Endodermal cell (in vitro differentiated cells): ENCODE measurements around the gene TBC1D8. TPM values are rescaled to one million over a fixed set of nuclear protein-coding genes. Genes with fewer than 3 reads are reported as not detected.

Experiments
- DNase-seq: peaks from one replicate; pipeline ENCODE4 v3.0.0-alpha.2; 2017
- H3K27ac ChIP-seq: 2 replicates; pipeline ENCODE4 v1.5.1; 2013; ENCODE audit warnings: mild to moderate bottlenecking, low read depth, low read length, moderate library complexity
- H3K27me3 ChIP-seq: 2 replicates; pipeline ENCODE4 v1.6.1; 2013; ENCODE audit warnings: mild to moderate bottlenecking, low read length, moderate library complexity; ENCODE audit not compliant: insufficient read depth, control insufficient read depth, poor library complexity, severe bottlenecking
- H3K36me3 ChIP-seq: 2 replicates; pipeline ENCODE4 v1.7.0; 2013; ENCODE audit warnings: mild to moderate bottlenecking, low read length, moderate library complexity; ENCODE audit not compliant: control insufficient read depth, insufficient read depth
- H3K4me1 ChIP-seq: one replicate; pipeline ENCODE4 v1.7.0; 2013; ENCODE audit warnings: low read length; ENCODE audit not compliant: control insufficient read depth, insufficient read depth
- H3K4me3 ChIP-seq: 2 replicates; pipeline ENCODE4 v1.5.1; 2013; ENCODE audit warnings: mild to moderate bottlenecking, low read length, moderate library complexity
- H3K9ac ChIP-seq: 2 replicates; pipeline ENCODE4 v1.6.1; 2013; ENCODE audit warnings: mild to moderate bottlenecking, low read length, moderate library complexity; ENCODE audit not compliant: poor library complexity, severe bottlenecking; ENCODE audit errors: extremely low read depth
- H3K9me3 ChIP-seq: 2 replicates; pipeline ENCODE4 v1.6.1; 2013; ENCODE audit warnings: mild to moderate bottlenecking, low read length, moderate library complexity; ENCODE audit not compliant: control insufficient read depth
- H3K27ac Mint-ChIP-seq: 2 replicates; pipeline ENCODE4 v1.8.0; 2020; ENCODE audit warnings: mixed read lengths
- H3K27me3 Mint-ChIP-seq: 2 replicates; pipeline ENCODE4 v1.8.0; 2021; ENCODE audit warnings: mild to moderate bottlenecking, mixed read lengths; ENCODE audit not compliant: insufficient read depth
- H3K36me3 Mint-ChIP-seq: 2 replicates; pipeline ENCODE4 v1.8.0; 2020; ENCODE audit warnings: low read depth, mixed read lengths
- H3K4me1 Mint-ChIP-seq: 2 replicates; pipeline ENCODE4 v1.8.0; 2020; ENCODE audit warnings: mixed read lengths
- H3K4me3 Mint-ChIP-seq: 2 replicates; pipeline ENCODE4 v1.8.0; 2020; ENCODE audit warnings: mild to moderate bottlenecking, moderate library complexity, mixed read lengths
- H3K9me3 Mint-ChIP-seq: 2 replicates; pipeline ENCODE4 v1.8.0; 2020; ENCODE audit warnings: mild to moderate bottlenecking, mixed read lengths
- WGBS, 2 experiments: methylation state at CpG; one replicate each; pipeline versions ENCODE4 v1.1.5 to v1.1.7; 2013; ENCODE audit warnings: missing lambda C conversion rate in 2 of 2, mixed read lengths in 1 of 2; ENCODE audit not compliant: insufficient coverage in 1 of 2, insufficient read length in 1 of 2; 5-methylcytosine and 5-hydroxymethylcytosine counted together
- total RNA-seq, 2 donors: library from RNA; stranded (reverse); fragmentation: NEBNext Ultra II Directional in 1 of 2; extraction: Animal tissue kit (Norgen Biotek cat#: 25700) in 1 of 2; gene quantifications; 2 replicates in 1 of 2; 3 replicates in 1 of 2; pipeline ENCODE4 v1.2.1, GENCODE V29; 2021
- TF ChIP-seq, protein P1 (sequence below): fragments of 200-600 bp; sonication (generic); conservative IDR thresholded peaks from 2 replicates; pipeline ENCODE4 v1.5.0; 2021; ENCODE audit warnings: antibody characterized with exemption, mild to moderate bottlenecking

TBC1D8 gene
- total RNA-seq, 2 donors from 2014 or later = 14.4 to 14.5 TPM

DNA sequence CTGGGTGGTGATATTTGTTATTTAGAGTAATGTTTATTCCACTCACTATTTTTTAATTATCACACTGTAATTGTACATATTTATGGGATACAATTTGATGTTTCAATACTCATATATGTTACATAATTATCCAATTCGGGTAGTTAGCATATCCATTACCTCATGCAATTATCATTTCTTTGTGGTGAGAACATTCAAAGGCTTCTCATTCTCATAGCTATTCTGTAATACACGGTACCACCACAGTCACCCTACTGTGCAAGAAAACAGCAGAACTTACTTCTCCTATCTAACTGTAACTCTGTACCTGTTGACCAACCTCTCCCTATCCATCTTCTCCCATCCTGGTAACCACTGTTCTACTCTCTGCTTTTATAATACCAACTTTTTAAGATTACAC, 4.6 kb downstream of the TBC1D8 start:
- TF ChIP-seq, protein P1, sequence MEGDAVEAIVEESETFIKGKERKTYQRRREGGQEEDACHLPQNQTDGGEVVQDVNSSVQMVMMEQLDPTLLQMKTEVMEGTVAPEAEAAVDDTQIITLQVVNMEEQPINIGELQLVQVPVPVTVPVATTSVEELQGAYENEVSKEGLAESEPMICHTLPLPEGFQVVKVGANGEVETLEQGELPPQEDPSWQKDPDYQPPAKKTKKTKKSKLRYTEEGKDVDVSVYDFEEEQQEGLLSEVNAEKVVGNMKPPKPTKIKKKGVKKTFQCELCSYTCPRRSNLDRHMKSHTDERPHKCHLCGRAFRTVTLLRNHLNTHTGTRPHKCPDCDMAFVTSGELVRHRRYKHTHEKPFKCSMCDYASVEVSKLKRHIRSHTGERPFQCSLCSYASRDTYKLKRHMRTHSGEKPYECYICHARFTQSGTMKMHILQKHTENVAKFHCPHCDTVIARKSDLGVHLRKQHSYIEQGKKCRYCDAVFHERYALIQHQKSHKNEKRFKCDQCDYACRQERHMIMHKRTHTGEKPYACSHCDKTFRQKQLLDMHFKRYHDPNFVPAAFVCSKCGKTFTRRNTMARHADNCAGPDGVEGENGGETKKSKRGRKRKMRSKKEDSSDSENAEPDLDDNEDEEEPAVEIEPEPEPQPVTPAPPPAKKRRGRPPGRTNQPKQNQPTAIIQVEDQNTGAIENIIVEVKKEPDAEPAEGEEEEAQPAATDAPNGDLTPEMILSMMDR = no peak

DNA sequence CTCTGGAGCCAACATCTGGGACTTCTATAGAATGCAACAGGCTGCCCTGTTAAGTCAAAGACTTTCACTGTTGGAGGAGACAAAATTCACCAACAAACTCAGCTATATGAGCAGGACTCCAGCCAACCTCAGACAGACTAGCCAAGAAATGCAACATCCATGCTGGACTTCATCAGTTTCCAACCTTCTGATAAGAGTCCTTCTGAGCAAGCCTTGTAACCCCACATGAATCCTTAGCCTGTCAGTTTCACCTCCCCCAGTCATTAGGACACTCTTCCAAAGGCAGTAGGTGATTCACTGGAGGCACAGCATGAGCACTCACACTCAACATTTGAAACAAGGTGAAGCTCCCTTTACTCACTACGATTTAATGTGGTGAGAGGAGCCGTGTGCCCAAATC, 5.8 kb downstream of the TBC1D8 start:
- H3K36me3 ChIP-seq = no peaks in the 10 kb centered on the region
- Mint-ChIP-seq H3K36me3 (peaks cover 4% of the 10 kb centered on the region), H3K9me3 (peaks cover 9% of the 10 kb centered on the region), H3K27ac (no peak overlapping the region), H3K4me3 (no peak overlapping the region), H3K27me3 (peaks cover 11% of the 10 kb centered on the region), H3K4me1 (peaks cover 65% of the 10 kb centered on the region)
- H3K9me3 ChIP-seq = no peaks in the 10 kb centered on the region
- DNase-seq = peak; percentile 69
- H3K4me1 ChIP-seq = no peaks in the 10 kb centered on the region
- H3K9ac ChIP-seq = no peak overlapping the region
- H3K27ac ChIP-seq = no peak overlapping the region
- peaks cover 16% of the 10 kb centered on the region for H3K27me3 ChIP-seq
- TF ChIP-seq, protein P1 = no peak
- 31% methylated on average over 2 of the region's 2 CpGs; no CpG with 5 or more reads in 1 of the 2 experiments for WGBS, 2 experiments
- H3K4me3 ChIP-seq = no peak overlapping the region

More for the DNA sequence above, 4.6 kb downstream of the TBC1D8 start:
- Histone ChIP-seq H3K4me3 (no peak overlapping the region), H3K36me3 (no peaks in the 10 kb centered on the region), H3K27me3 (peaks cover 20% of the 10 kb centered on the region), H3K9me3 (no peaks in the 10 kb centered on the region), H3K27ac (no peak overlapping the region), H3K4me1 (no peaks in the 10 kb centered on the region), H3K9ac (no peak overlapping the region)
- Mint-ChIP-seq H3K27me3 (peaks cover 11% of the 10 kb centered on the region), H3K36me3 (peaks cover 4% of the 10 kb centered on the region), H3K4me3 (no peak overlapping the region), H3K27ac (no peak overlapping the region), H3K9me3 (peaks cover 9% of the 10 kb centered on the region), H3K4me1 (peaks cover 58% of the 10 kb centered on the region)
- 85 to 90% methylated on average over 2 of the region's 2 CpGs for WGBS, 2 experiments
- DNase-seq = no peak

DNA sequence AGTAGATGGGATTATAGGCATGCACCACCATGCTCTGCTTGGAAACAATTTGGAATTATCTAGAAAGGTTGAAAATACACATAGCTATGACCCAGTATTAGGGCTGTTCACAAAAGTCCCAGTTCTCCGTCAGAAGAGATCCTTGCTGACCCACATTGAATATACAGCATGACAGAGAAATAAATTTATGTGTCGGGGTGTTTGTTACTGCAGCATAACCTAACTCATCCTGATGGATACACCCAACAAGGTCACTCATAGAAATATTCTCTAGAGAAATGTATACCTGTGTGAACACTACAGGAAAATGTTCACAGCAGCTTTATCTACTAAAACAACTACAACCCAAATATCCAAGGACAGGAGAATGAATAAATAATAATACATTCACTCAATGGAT, 9.0 kb downstream of the TBC1D8 start:
- Mint-ChIP-seq H3K27ac (no peak overlapping the region), H3K9me3 (peaks cover 9% of the 10 kb centered on the region), H3K27me3 (no peaks in the 10 kb centered on the region), H3K4me1 (peaks cover 37% of the 10 kb centered on the region), H3K4me3 (no peak overlapping the region), H3K36me3 (peaks cover 4% of the 10 kb centered on the region)
- TF ChIP-seq, protein P1 = no peak
- Histone ChIP-seq H3K9me3 (no peaks in the 10 kb centered on the region), H3K36me3 (no peaks in the 10 kb centered on the region), H3K27me3 (no peaks in the 10 kb centered on the region), H3K9ac (no peak overlapping the region), H3K4me1 (no peaks in the 10 kb centered on the region), H3K27ac (no peak overlapping the region), H3K4me3 (no peak overlapping the region)
- 98% methylated on average over 2 of the region's 2 CpGs; no CpG with 5 or more reads in 1 of the 2 experiments for WGBS, 2 experiments
- DNase-seq = no peak
